HL-60 (cell line): Measurements from ENCODE around the gene USP10.

Source experiments
- POLR2AphosphoS5 ChIP-seq: IDR thresholded peaks from 2 replicates; pipeline ENCODE4 v1.6.1; 2012; ENCODE audit warnings: low read depth
- TF ChIP-seq, protein P1 (sequence below): IDR thresholded peaks from one replicate; pipeline ENCODE4 v1.5.1; 2011; ENCODE audit warnings: low read length, control low read depth, inconsistent platforms; ENCODE audit not compliant: insufficient read depth
- TF ChIP-seq, protein P2 (sequence below): IDR thresholded peaks from 2 replicates; pipeline ENCODE4 v1.6.1; 2012; ENCODE audit warnings: low read depth; ENCODE audit not compliant: insufficient replicate concordance

DNA sequence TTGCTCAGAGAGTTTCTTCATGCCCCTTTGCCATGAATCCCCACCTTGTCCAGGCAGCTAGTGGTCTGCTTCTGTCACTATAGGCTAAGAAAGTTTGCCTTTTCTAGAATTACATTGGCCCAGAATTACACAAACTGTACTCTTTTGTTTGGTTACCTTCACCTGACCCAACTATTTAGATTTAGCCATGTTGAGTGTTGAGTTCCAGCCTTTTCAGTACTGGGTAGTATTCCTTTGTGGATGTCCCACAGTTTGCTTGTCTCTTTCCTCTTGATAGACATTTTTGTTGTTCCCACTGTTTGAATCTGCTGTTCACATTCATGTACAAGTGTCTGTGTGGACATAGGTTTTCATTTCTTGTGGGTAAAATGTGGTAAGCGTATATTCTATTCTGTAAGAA is 22.3 kb downstream of the USP10 start:
- TF ChIP-seq, protein P1, sequence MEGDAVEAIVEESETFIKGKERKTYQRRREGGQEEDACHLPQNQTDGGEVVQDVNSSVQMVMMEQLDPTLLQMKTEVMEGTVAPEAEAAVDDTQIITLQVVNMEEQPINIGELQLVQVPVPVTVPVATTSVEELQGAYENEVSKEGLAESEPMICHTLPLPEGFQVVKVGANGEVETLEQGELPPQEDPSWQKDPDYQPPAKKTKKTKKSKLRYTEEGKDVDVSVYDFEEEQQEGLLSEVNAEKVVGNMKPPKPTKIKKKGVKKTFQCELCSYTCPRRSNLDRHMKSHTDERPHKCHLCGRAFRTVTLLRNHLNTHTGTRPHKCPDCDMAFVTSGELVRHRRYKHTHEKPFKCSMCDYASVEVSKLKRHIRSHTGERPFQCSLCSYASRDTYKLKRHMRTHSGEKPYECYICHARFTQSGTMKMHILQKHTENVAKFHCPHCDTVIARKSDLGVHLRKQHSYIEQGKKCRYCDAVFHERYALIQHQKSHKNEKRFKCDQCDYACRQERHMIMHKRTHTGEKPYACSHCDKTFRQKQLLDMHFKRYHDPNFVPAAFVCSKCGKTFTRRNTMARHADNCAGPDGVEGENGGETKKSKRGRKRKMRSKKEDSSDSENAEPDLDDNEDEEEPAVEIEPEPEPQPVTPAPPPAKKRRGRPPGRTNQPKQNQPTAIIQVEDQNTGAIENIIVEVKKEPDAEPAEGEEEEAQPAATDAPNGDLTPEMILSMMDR = no peak
- no peak for TF ChIP-seq POLR2AphosphoS5
- TF ChIP-seq, protein P2, sequence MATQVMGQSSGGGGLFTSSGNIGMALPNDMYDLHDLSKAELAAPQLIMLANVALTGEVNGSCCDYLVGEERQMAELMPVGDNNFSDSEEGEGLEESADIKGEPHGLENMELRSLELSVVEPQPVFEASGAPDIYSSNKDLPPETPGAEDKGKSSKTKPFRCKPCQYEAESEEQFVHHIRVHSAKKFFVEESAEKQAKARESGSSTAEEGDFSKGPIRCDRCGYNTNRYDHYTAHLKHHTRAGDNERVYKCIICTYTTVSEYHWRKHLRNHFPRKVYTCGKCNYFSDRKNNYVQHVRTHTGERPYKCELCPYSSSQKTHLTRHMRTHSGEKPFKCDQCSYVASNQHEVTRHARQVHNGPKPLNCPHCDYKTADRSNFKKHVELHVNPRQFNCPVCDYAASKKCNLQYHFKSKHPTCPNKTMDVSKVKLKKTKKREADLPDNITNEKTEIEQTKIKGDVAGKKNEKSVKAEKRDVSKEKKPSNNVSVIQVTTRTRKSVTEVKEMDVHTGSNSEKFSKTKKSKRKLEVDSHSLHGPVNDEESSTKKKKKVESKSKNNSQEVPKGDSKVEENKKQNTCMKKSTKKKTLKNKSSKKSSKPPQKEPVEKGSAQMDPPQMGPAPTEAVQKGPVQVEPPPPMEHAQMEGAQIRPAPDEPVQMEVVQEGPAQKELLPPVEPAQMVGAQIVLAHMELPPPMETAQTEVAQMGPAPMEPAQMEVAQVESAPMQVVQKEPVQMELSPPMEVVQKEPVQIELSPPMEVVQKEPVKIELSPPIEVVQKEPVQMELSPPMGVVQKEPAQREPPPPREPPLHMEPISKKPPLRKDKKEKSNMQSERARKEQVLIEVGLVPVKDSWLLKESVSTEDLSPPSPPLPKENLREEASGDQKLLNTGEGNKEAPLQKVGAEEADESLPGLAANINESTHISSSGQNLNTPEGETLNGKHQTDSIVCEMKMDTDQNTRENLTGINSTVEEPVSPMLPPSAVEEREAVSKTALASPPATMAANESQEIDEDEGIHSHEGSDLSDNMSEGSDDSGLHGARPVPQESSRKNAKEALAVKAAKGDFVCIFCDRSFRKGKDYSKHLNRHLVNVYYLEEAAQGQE = no peak
